Measurements from ENCODE around the gene PRELID1.
"Not testable (repeated sequence)": the region's sequence is repeated elsewhere in the genome, so short reads cannot be mapped to it uniquely, and the experiment has no call there.

The PRELID1 gene

DNA sequence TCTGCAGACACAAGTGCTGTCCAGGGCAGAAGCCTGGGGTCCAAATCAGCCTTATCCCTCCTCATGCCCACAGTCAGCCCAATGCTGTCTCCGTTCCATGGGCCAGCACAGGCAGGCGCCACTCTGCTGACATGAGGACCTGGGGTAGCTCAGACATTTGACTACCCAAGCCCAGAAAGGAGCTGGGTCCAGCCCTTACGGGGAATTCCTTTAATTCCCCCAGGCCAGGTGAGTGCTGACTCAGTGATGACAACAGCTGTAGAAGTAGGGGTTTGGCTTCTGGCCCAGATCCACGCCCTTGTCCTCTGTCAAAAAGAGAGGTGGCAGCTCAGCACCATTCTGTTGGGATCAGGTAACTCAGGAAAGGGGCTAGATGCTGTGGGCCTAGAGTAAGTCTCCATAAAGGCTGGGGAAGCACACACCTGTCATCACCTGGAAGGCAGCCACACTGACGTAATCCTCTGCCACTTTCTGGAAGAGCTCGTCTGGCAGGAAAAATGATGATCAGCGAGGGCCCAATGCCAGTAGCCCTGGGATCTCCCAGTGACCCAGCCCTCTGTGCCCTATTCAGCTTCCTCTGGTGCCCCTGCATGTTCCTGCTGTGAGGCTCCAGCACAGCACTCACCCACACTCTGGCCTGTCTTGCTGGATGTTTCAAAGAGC is 2.0 kb upstream of the PRELID1 start:
- TF ChIP-seq, protein P1, sequence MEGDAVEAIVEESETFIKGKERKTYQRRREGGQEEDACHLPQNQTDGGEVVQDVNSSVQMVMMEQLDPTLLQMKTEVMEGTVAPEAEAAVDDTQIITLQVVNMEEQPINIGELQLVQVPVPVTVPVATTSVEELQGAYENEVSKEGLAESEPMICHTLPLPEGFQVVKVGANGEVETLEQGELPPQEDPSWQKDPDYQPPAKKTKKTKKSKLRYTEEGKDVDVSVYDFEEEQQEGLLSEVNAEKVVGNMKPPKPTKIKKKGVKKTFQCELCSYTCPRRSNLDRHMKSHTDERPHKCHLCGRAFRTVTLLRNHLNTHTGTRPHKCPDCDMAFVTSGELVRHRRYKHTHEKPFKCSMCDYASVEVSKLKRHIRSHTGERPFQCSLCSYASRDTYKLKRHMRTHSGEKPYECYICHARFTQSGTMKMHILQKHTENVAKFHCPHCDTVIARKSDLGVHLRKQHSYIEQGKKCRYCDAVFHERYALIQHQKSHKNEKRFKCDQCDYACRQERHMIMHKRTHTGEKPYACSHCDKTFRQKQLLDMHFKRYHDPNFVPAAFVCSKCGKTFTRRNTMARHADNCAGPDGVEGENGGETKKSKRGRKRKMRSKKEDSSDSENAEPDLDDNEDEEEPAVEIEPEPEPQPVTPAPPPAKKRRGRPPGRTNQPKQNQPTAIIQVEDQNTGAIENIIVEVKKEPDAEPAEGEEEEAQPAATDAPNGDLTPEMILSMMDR (conservative IDR thresholded peaks at IDR 0.05; ENCODE audit: low read depth) = no peak
- CTCF ChIA-PET = interaction anchor here (0.6 to 1.1 kb wide), 5 partner anchors 11 to 420 kb away, joined by 3 to 5 read pairs (median 4); partner anchors contain the start of gene MXD3
- peak overlapping the region; percentile 84 for H3K27ac ChIP-seq
- DNase-seq (ENCODE audit: low spot score) = peak; percentile 91
- POLR2A ChIA-PET (ENCODE audit: low non-redundant PET) = interaction anchor here (0.5 to 1.4 kb wide), 2 partner anchors 50 to 86 kb away, joined by 4 read pairs; partner anchors contain the start of gene LMAN2

DNA sequence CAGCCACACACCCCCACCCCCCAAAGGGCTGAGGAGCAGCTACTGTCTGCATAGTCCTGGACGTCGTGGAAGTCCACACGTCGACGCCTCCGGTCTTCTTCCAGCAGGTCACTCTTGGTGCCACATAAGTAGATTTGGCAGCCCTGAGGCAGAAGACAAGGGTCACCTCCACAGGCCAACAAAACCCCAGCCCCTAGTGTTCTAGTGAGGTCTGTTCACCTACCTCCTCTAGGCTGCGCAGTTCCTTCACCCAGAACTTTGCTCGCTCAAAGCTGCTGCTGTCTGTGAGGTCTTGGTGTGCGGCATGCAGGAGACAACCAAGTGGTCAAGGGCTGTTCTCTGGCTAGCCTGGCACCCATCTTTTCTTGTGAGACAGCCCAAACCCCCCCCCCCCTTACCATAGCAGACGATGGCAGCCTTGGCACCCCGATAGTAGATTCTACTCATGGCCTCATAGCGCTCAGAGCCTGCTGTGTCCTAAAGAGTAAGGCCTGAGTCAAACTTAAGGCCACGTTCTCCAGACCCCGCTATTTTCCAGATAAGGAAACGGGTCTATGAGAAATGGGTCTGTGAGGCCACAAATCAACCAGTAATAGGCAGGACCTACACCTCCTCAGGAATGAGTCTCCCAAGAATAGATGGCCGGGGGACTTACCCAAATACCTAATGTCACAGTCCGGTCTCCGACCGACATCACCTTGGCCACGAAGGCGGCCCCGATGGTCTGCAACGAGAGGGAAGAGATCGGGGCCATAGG is 1.1 kb upstream of the PRELID1 start:
- POLR2A ChIA-PET (ENCODE audit: low non-redundant PET) = interaction anchor here (1.4 kb wide), 1 partner anchor 49 kb away, joined by 4 read pairs; the partner anchor contains the start of gene LMAN2
- peak overlapping the region; percentile 84 for H3K27ac ChIP-seq

DNA sequence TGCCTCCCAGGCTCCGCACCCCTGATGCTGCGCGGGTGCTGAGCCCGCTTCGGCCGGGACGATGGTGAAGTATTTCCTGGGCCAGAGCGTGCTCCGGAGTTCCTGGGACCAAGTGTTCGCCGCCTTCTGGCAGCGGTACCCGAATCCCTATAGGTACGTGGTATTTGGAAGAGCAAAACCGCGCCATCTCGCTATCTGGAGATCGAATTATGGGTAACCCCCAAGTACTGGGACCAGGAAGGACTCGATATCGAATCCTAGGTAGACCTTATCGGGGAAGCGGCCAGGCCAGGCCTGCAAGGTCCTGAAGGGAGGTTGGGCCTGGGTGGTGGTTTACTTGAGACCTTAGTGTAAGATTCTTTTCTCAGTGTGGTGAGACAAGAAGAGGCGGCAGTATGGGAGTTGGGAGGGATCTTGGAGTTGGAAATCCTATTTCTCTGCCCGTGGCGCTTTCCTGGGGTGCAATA is 359 bp downstream of the PRELID1 start:
- ChIA-PET CTCF (interaction anchor here (0.9 kb wide), 1 partner anchor 191 kb away, joined by 3 read pairs; no protein-coding TSS in a partner anchor), POLR2A (ENCODE audit: low non-redundant PET) (interaction anchor here (0.7 kb wide), 1 partner anchor 138 kb away, joined by 3 read pairs; no protein-coding TSS in a partner anchor)
- H3K27ac ChIP-seq = peak overlapping the region; percentile 84
- DNase-seq (ENCODE audit: low spot score) = no peak
- TF ChIP-seq, protein P1 (conservative IDR thresholded peaks at IDR 0.05; ENCODE audit: low read depth) = no peak

More for the DNA sequence above, 1.1 kb upstream of the PRELID1 start:
- CTCF ChIA-PET = interaction anchor here (0.6 to 0.9 kb wide), 3 partner anchors 10 to 189 kb away, joined by 3 to 5 read pairs (median 5); partner anchors contain the start of gene MXD3
- TF ChIP-seq, protein P1 (conservative IDR thresholded peaks at IDR 0.05; ENCODE audit: low read depth) = no peak
- DNase-seq (ENCODE audit: low spot score) = no peak

DNA sequence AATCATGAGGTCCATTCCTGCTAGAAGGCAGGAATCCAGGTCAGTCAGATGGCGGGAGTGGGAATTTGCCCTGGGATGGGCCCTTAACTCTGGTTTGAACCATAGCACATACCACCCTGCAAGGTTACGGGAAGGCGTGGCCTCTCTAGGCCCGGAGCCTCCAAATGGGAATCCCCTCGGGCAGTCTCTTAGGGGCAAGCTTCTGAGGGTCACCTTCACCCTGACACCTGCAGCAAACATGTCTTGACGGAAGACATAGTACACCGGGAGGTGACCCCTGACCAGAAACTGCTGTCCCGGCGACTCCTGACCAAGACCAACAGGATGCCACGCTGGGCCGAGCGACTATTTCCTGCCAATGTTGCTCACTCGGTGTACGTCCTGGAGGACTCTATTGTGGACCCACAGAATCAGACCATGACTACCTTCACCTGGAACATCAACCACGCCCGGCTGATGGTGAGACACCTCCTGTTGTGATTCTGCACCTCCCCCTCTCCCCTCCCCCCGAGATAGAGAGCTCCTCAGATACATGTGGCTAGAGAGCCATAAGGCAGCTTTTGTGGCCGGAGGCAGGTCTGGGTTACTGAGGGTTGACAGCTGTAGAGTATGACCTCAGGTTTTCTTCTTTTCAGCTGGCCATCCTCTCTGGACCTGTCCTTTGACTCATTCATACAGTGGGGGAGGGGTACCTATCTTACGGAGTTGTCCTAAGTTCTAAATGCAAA is 957 bp downstream of the PRELID1 start:
- no peak for DNase-seq (ENCODE audit: low spot score)
- ChIA-PET POLR2A (ENCODE audit: low non-redundant PET) (interaction anchor here (0.6 kb wide), 1 partner anchor 42 kb away, joined by 4 read pairs; no protein-coding TSS in a partner anchor), CTCF (no interaction called here)
- TF ChIP-seq, protein P1 (conservative IDR thresholded peaks at IDR 0.05; ENCODE audit: low read depth) = no peak
- peak overlapping the region; percentile 84 for H3K27ac ChIP-seq

DNA sequence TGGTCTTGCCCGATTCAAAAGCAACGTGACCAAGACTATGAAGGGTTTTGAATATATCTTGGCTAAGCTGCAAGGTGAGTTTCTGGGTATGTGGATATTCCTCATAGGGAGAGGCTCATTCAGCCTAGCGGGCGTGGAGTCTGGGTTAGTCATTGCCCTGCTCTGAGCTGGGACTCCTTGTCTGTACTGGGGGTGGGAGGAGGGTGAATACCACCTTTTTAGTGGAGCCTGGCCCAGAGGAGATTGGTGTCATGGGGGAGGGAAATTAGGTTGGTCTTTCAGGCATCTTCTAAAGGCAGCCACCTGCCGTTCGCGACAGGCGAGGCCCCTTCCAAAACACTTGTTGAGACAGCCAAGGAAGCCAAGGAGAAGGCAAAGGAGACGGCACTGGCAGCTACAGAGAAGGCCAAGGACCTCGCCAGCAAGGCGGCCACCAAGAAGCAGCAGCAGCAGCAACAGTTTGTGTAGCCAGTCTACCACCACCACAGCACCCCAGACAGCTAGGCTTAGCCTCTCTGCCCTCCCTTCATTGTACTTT is 2.6 kb downstream of the PRELID1 start:
- POLR2A ChIA-PET (ENCODE audit: low non-redundant PET); DNase-seq (ENCODE audit: low spot score): not testable (repeated sequence)
- peak overlapping the region; percentile 84 for H3K27ac ChIP-seq
- CTCF ChIA-PET = interaction anchor here (0.5 to 1.0 kb wide), 3 partner anchors 12 to 84 kb away, joined by 3 to 4 read pairs (median 3); no protein-coding TSS in a partner anchor

DNA sequence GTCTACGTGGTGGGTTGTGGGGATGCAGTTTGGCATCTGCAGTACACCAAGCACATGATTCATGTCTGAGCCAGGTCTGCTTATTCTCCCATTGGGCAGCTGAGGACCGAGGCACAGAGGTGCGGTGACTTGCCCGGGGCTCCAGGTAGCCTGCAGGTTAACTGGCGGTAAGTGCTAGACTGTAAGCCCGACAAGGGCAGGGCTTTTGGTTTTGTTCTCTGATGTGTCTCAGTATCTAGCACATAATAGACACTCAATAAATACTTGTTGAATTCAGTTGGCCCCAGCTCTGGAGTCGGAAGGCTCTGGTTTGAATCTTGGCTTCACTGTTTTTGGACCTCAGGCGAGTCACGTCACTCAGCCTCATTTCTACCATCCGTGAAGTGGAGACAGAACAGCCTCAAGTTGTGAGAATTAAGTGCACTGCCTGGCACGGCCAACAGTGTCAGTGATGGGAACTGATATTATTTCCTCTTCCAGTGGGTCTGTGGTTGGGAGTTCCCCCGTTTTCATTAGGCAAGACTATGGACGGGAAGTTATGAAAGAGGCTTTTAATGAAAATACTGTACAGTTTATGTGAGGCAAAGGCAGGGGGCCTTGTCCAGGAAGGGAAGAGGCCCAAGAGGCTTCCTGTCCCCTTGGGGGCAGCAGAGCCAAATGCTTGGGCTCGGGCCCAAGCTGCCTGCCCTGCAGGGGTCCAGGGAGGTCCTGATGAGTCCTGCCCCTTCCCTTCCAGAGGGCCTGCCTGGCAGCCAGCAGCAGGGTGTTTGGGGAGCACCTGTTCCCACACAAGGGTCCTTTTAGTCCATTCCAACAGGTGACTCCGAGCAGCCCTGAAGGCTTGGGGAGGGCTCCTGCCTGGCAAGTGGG is 3.3 kb downstream of the PRELID1 start:
- POLR2A ChIA-PET (ENCODE audit: low non-redundant PET) = no interaction called here
- DNase-seq (ENCODE audit: low spot score) = no peak
- H3K27ac ChIP-seq = peak overlapping the region; percentile 84
- CTCF ChIA-PET = interaction anchor here (0.5 to 1.7 kb wide), 3 partner anchors 11 to 83 kb away, joined by 3 to 6 read pairs (median 4); no protein-coding TSS in a partner anchor
- TF ChIP-seq, protein P1 (conservative IDR thresholded peaks at IDR 0.05; ENCODE audit: low read depth) = no peak
